ENCODE measurements around the gene PCMTD2.

DNA sequence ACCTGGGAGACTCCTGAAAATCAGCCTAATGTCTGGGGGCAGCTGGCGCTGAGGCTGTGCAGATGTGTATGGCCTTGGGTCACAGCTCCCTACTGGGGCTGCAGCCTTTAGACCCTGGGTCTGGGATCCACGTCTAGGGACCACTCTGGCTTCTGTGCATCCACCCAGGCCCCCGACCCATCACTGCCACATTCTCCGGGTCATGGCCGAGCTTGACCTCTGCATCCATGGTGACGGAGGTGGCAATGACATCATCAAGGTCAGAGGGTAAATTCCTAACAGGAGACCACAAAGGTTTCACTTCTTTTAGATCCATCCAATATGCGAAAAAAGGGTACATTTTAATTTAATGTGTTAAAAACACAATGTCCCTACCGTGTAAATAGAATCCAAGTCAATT lies 14.5 kb upstream of the PCMTD2 start:
- TF ChIP-seq, protein P1, sequence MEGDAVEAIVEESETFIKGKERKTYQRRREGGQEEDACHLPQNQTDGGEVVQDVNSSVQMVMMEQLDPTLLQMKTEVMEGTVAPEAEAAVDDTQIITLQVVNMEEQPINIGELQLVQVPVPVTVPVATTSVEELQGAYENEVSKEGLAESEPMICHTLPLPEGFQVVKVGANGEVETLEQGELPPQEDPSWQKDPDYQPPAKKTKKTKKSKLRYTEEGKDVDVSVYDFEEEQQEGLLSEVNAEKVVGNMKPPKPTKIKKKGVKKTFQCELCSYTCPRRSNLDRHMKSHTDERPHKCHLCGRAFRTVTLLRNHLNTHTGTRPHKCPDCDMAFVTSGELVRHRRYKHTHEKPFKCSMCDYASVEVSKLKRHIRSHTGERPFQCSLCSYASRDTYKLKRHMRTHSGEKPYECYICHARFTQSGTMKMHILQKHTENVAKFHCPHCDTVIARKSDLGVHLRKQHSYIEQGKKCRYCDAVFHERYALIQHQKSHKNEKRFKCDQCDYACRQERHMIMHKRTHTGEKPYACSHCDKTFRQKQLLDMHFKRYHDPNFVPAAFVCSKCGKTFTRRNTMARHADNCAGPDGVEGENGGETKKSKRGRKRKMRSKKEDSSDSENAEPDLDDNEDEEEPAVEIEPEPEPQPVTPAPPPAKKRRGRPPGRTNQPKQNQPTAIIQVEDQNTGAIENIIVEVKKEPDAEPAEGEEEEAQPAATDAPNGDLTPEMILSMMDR (IDR thresholded peaks at IDR 0.05 in 4 of 5, conservative IDR thresholded peaks at IDR 0.05 in 1 of 5) = no peak
- TF ChIP-seq POLR2A (IDR thresholded peaks at IDR 0.05) = no peak
